PFSK-1 (cell line): ENCODE measurements around the gene MINDY4.

Experiments used
- FOXP2 ChIP-seq: optimal IDR thresholded peaks from 2 replicates; pipeline ENCODE3; 2011; ENCODE audit warnings: borderline replicate concordance, control low read depth, inconsistent platforms; ENCODE audit not compliant: insufficient read depth; ENCODE audit errors: extremely low read length, extremely low read depth
- POLR2AphosphoS5 ChIP-seq: IDR thresholded peaks from 2 replicates; pipeline ENCODE4 v1.6.1; 2012; ENCODE audit warnings: low read depth, mild to moderate bottlenecking, control low read depth, low read length, moderate library complexity
- REST ChIP-seq, 2 experiments: IDR thresholded peaks; 2 replicates each; pipeline versions ENCODE4 v1.6.1 to v1.8.0; 2011 to 2012; ENCODE audit warnings: low read depth in 2 of 2, low read length in 2 of 2, control low read depth in 1 of 2, inconsistent platforms in 1 of 2, mild to moderate bottlenecking in 1 of 2, moderate library complexity in 1 of 2; ENCODE audit not compliant: insufficient read depth in 1 of 2
- SIN3A ChIP-seq: IDR thresholded peaks from 2 replicates; pipeline ENCODE4 v1.6.1; 2012; ENCODE audit warnings: mild to moderate bottlenecking, low read length, moderate library complexity, borderline replicate concordance; ENCODE audit not compliant: insufficient read depth
- TAF1 ChIP-seq: IDR thresholded peaks from 2 replicates; pipeline ENCODE4 v1.6.1; 2012; ENCODE audit warnings: low read length, control low read depth, borderline replicate concordance; ENCODE audit not compliant: insufficient read depth

MINDY4 gene

GRCh38 chr7:30744075-30744417 lies 27.2 kb upstream of the MINDY4 start:
- no peak for TF ChIP-seq SIN3A
- no peak for TF ChIP-seq POLR2AphosphoS5
- no peak for TF ChIP-seq REST (IDR thresholded peaks at IDR 0.05; ENCODE audit: insufficient read depth in 1 of 2, low read depth in 2 of 2, low read length in 2 of 2)
- TF ChIP-seq TAF1, result no peak

- TF ChIP-seq TAF1, result no peak
- no peak for TF ChIP-seq SIN3A
- no peak for TF ChIP-seq POLR2AphosphoS5
- TF ChIP-seq REST (IDR thresholded peaks at IDR 0.05; ENCODE audit: insufficient read depth in 1 of 2, low read depth in 2 of 2, low read length in 2 of 2), result no peak
- no peak for TF ChIP-seq FOXP2
Measured at GRCh38 chr7:30745261-30745941, 25.8 kb upstream of the MINDY4 start.

GRCh38 chr7:30750010-30750409 lies 21.2 kb upstream of the MINDY4 start:
- no peak for TF ChIP-seq TAF1
- TF ChIP-seq FOXP2, result no peak
- no peak for TF ChIP-seq SIN3A
- no peak for TF ChIP-seq REST (IDR thresholded peaks at IDR 0.05; ENCODE audit: insufficient read depth in 1 of 2, low read depth in 2 of 2, low read length in 2 of 2)
- no peak for TF ChIP-seq POLR2AphosphoS5

- TF ChIP-seq POLR2AphosphoS5 (no peak), TAF1 (no peak), SIN3A (no peak), REST (IDR thresholded peaks at IDR 0.05; ENCODE audit: insufficient read depth in 1 of 2, low read depth in 2 of 2, low read length in 2 of 2) (no peak), FOXP2 (no peak)
Measured at GRCh38 chr7:30750683-30751650, 20.2 kb upstream of the MINDY4 start.
